Endothelial cell of hepatic sinusoid (primary cell): ENCODE measurements around the gene BCL2L13.
"Not testable (repeated sequence)": the region's sequence is repeated elsewhere in the genome, so short reads cannot be mapped to it uniquely, and the experiment has no call there.

ENCODE experiments used
- in situ Hi-C: cut with HindIII; loops from 2 replicates; pipeline ENCODE4 v1.10.0; 2017; ENCODE audit warnings: low sequenced_read_pairs

BCL2L13 gene

GRCh38 chr22:17748555-17749353, 110.2 kb downstream of the BCL2L13 start:
- in situ Hi-C loops: no loop called here

GRCh38 chr22:17749605-17750395, 111.2 kb downstream of the BCL2L13 start:
- in situ Hi-C loops: no loop called here

GRCh38 chr22:17751596-17751995, 113.0 kb downstream of the BCL2L13 start:
- in situ Hi-C loops: no loop called here

- in situ Hi-C loops: no loop called here
Measured at GRCh38 chr22:17753401-17753989, 114.9 kb downstream of the BCL2L13 start.

GRCh38 chr22:17754233-17754925, 115.8 kb downstream of the BCL2L13 start:
- in situ Hi-C loops: no loop called here

GRCh38 chr22:17761138-17761488, 122.6 kb downstream of the BCL2L13 start:
- in situ Hi-C loops: no loop called here

GRCh38 chr22:17763442-17763841, 124.9 kb downstream of the BCL2L13 start:
- in situ Hi-C loops: not testable (repeated sequence)

- in situ Hi-C loops: no loop called here
Measured at GRCh38 chr22:17764036-17764435, 125.5 kb downstream of the BCL2L13 start.

GRCh38 chr22:17764852-17765251, 126.3 kb downstream of the BCL2L13 start:
- in situ Hi-C loops: not testable (repeated sequence)

- in situ Hi-C loops: no loop called here
Measured at GRCh38 chr22:17767233-17768065, 128.9 kb downstream of the BCL2L13 start.

GRCh38 chr22:17769013-17769715, 130.6 kb downstream of the BCL2L13 start:
- in situ Hi-C loops: no loop called here

GRCh38 chr22:17769716-17770082, 131.1 kb downstream of the BCL2L13 start:
- in situ Hi-C loops: loop anchor here (5.0 kb wide), 1 partner anchor 47 kb away; no protein-coding TSS in a partner anchor

- in situ Hi-C loops: loop anchor here (5.0 kb wide), 1 partner anchor 48 kb away; no protein-coding TSS in a partner anchor
Measured at GRCh38 chr22:17770180-17771077, 131.9 kb downstream of the BCL2L13 start.

GRCh38 chr22:17772249-17772957, 133.8 kb downstream of the BCL2L13 start:
- in situ Hi-C loops: loop anchor here (5.0 kb wide), 1 partner anchor 50 kb away; no protein-coding TSS in a partner anchor

- in situ Hi-C loops: loop anchor here (5.0 kb wide), 1 partner anchor 51 kb away; no protein-coding TSS in a partner anchor
Measured at GRCh38 chr22:17772958-17773605, 134.5 kb downstream of the BCL2L13 start.

GRCh38 chr22:17773606-17774205, 135.1 kb downstream of the BCL2L13 start:
- in situ Hi-C loops: loop anchor here (5.0 kb wide), 1 partner anchor 51 kb away; no protein-coding TSS in a partner anchor
